PFSK-1 (cell line): Measurements from ENCODE around the gene MINK1.

Experiments
- POLR2AphosphoS5 ChIP-seq: IDR thresholded peaks from 2 replicates; pipeline ENCODE4 v1.6.1; 2012; ENCODE audit warnings: low read depth, mild to moderate bottlenecking, control low read depth, low read length, moderate library complexity
- SIN3A ChIP-seq: IDR thresholded peaks from 2 replicates; pipeline ENCODE4 v1.6.1; 2012; ENCODE audit warnings: mild to moderate bottlenecking, low read length, moderate library complexity, borderline replicate concordance; ENCODE audit not compliant: insufficient read depth
- TAF1 ChIP-seq: IDR thresholded peaks from 2 replicates; pipeline ENCODE4 v1.6.1; 2012; ENCODE audit warnings: low read length, control low read depth, borderline replicate concordance; ENCODE audit not compliant: insufficient read depth
- TF ChIP-seq, protein P1 (sequence below), 2 experiments: IDR thresholded peaks; 2 replicates each; pipeline versions ENCODE4 v1.6.1 to v1.8.0; 2011 to 2012; ENCODE audit warnings: low read depth in 2 of 2, low read length in 2 of 2, control low read depth in 1 of 2, inconsistent platforms in 1 of 2, mild to moderate bottlenecking in 1 of 2, moderate library complexity in 1 of 2; ENCODE audit not compliant: insufficient read depth in 1 of 2

DNA sequence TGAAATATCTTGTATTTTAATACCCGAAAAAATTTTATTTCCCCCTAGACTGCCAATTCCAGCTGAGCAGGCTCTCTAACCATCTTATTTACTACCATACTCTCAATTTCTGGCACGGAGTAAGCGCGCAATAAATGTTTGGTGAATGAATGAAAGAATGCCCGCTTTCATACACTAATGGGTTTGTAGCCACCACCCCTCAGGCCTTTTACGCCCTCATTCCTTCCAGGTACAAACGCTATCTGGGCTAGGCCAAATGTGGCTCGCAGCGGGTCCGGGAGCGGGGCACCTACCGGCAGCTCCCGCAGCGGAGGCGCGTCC, 26.7 kb upstream of the MINK1 start:
- TF ChIP-seq SIN3A = no peak
- TF ChIP-seq, protein P1, sequence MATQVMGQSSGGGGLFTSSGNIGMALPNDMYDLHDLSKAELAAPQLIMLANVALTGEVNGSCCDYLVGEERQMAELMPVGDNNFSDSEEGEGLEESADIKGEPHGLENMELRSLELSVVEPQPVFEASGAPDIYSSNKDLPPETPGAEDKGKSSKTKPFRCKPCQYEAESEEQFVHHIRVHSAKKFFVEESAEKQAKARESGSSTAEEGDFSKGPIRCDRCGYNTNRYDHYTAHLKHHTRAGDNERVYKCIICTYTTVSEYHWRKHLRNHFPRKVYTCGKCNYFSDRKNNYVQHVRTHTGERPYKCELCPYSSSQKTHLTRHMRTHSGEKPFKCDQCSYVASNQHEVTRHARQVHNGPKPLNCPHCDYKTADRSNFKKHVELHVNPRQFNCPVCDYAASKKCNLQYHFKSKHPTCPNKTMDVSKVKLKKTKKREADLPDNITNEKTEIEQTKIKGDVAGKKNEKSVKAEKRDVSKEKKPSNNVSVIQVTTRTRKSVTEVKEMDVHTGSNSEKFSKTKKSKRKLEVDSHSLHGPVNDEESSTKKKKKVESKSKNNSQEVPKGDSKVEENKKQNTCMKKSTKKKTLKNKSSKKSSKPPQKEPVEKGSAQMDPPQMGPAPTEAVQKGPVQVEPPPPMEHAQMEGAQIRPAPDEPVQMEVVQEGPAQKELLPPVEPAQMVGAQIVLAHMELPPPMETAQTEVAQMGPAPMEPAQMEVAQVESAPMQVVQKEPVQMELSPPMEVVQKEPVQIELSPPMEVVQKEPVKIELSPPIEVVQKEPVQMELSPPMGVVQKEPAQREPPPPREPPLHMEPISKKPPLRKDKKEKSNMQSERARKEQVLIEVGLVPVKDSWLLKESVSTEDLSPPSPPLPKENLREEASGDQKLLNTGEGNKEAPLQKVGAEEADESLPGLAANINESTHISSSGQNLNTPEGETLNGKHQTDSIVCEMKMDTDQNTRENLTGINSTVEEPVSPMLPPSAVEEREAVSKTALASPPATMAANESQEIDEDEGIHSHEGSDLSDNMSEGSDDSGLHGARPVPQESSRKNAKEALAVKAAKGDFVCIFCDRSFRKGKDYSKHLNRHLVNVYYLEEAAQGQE (IDR thresholded peaks at IDR 0.05; ENCODE audit: insufficient read depth in 1 of 2, low read depth in 2 of 2, low read length in 2 of 2) = no peak
- no peak for TF ChIP-seq POLR2AphosphoS5
- TF ChIP-seq TAF1 = no peak
